HepG2 (cell line): ENCODE results near the gene SLC36A3. TPM values are rescaled to one million over a fixed set of nuclear protein-coding genes. Genes with fewer than 3 reads are reported as not detected.

ENCODE experiments used
- ADNP ChIP-seq: sonication (generic); formaldehyde crosslinking; IDR thresholded peaks from 2 replicates; pipeline ENCODE4 v1.4.0; 2020; ENCODE audit warnings: missing genetic modification reagents
- ATRX ChIP-seq: sonication (generic); formaldehyde crosslinking; IDR thresholded peaks from 2 replicates; pipeline ENCODE4 v1.4.0; 2020; ENCODE audit warnings: missing genetic modification reagents, borderline replicate concordance
- CC2D1A ChIP-seq: sonication (generic); formaldehyde crosslinking; IDR thresholded peaks from 2 replicates; pipeline ENCODE4 v1.8.1; 2023; ENCODE audit warnings: mild to moderate bottlenecking, missing genetic modification reagents
- CEBPZ ChIP-seq: IDR thresholded peaks from 2 replicates; pipeline ENCODE4 v1.6.1; 2012; ENCODE audit warnings: low read length, improper control_type of control experiment
- CENPBD1 ChIP-seq: sonication (generic); formaldehyde crosslinking; IDR thresholded peaks from 2 replicates; pipeline ENCODE4 v1.8.0; 2022; ENCODE audit warnings: missing genetic modification reagents, low read depth, mild to moderate bottlenecking, borderline replicate concordance
- DPF2 ChIP-seq: sonication (generic); formaldehyde crosslinking; IDR thresholded peaks from 2 replicates; pipeline ENCODE4 v1.4.0; 2020; ENCODE audit warnings: mild to moderate bottlenecking, low read depth, missing genetic modification reagents, borderline replicate concordance
- EEA1 ChIP-seq: sonication (generic); formaldehyde crosslinking; IDR thresholded peaks from 2 replicates; pipeline ENCODE4 v1.5.1; 2020; ENCODE audit warnings: mild to moderate bottlenecking, missing genetic modification reagents, borderline replicate concordance
- GTF3A ChIP-seq: sonication (generic); formaldehyde crosslinking; conservative IDR thresholded peaks from 2 replicates; pipeline ENCODE4 v1.4.0; 2020; ENCODE audit warnings: mild to moderate bottlenecking, missing genetic modification reagents
- HNRNPH1 ChIP-seq: fragments of 200-400 bp; formaldehyde crosslinking; optimal IDR thresholded peaks from 2 replicates; pipeline ENCODE3; 2017; ENCODE audit warnings: mild to moderate bottlenecking, low read depth, low read length
- JUN ChIP-seq: sonication (generic); formaldehyde crosslinking; IDR thresholded peaks from 2 replicates; pipeline ENCODE4 v1.4.0; 2020; ENCODE audit warnings: mild to moderate bottlenecking, missing genetic modification reagents
- KDM4B ChIP-seq: sonication (generic); formaldehyde crosslinking; IDR thresholded peaks from 2 replicates; pipeline ENCODE4 v1.4.0; 2020; ENCODE audit warnings: missing genetic modification reagents
- MTERF4 ChIP-seq: sonication (generic); formaldehyde crosslinking; IDR thresholded peaks from 2 replicates; pipeline ENCODE4 v1.8.0; 2023; ENCODE audit warnings: mild to moderate bottlenecking, missing genetic modification reagents
- MTF1 ChIP-seq: sonication (generic); formaldehyde crosslinking; IDR thresholded peaks from 2 replicates; pipeline ENCODE4 v1.5.0; 2020; ENCODE audit warnings: missing genetic modification reagents
- SP140L ChIP-seq: sonication (generic); formaldehyde crosslinking; IDR thresholded peaks from 2 replicates; pipeline ENCODE4 v1.4.0; 2020; ENCODE audit warnings: missing genetic modification reagents, borderline replicate concordance
- SP4 ChIP-seq: sonication (generic); formaldehyde crosslinking; IDR thresholded peaks from 2 replicates; pipeline ENCODE4 v1.8.1; 2023; ENCODE audit warnings: mild to moderate bottlenecking, missing genetic modification reagents
- THRA ChIP-seq: sonication (generic); formaldehyde crosslinking; IDR thresholded peaks from 2 replicates; pipeline ENCODE4 v1.4.0; 2020; ENCODE audit warnings: missing genetic modification reagents, borderline replicate concordance
- TMF1 ChIP-seq: sonication (generic); formaldehyde crosslinking; IDR thresholded peaks from 2 replicates; pipeline ENCODE4 v1.8.1; 2022; ENCODE audit warnings: low read depth, missing genetic modification reagents
- WIZ ChIP-seq: sonication (generic); formaldehyde crosslinking; IDR thresholded peaks from 2 replicates; pipeline ENCODE4 v1.5.1; 2020; ENCODE audit warnings: mild to moderate bottlenecking, missing genetic modification reagents
- ZIK1 ChIP-seq: sonication (generic); formaldehyde crosslinking; IDR thresholded peaks from 2 replicates; pipeline ENCODE4 v1.5.0; 2020; ENCODE audit warnings: mild to moderate bottlenecking, low read depth, missing genetic modification reagents, borderline replicate concordance
- ZNF33A ChIP-seq: sonication (generic); formaldehyde crosslinking; IDR thresholded peaks from 2 replicates; pipeline ENCODE4 v1.5.1; 2020; ENCODE audit warnings: missing genetic modification reagents, mild to moderate bottlenecking, moderate library complexity, borderline replicate concordance
- ZNF670 ChIP-seq: sonication (generic); formaldehyde crosslinking; IDR thresholded peaks from 2 replicates; pipeline ENCODE4 v1.8.0; 2022; ENCODE audit warnings: mild to moderate bottlenecking, missing genetic modification reagents, borderline replicate concordance
- ZNF749 ChIP-seq: sonication (generic); formaldehyde crosslinking; IDR thresholded peaks from 2 replicates; pipeline ENCODE4 v1.8.0; 2022; ENCODE audit warnings: mild to moderate bottlenecking, missing genetic modification reagents, moderate library complexity, borderline replicate concordance
- ZNF768 ChIP-seq: sonication (generic); formaldehyde crosslinking; IDR thresholded peaks from 2 replicates; pipeline ENCODE4 v1.4.0; 2020; ENCODE audit warnings: missing genetic modification reagents
- ZSCAN12 ChIP-seq: sonication (generic); formaldehyde crosslinking; IDR thresholded peaks from 2 replicates; pipeline ENCODE4 v1.9.0; 2021; ENCODE audit warnings: mild to moderate bottlenecking, missing genetic modification reagents
- ZSCAN20 ChIP-seq: sonication (generic); formaldehyde crosslinking; IDR thresholded peaks from 2 replicates; pipeline ENCODE4 v1.4.0; 2020; ENCODE audit warnings: missing genetic modification reagents, mild to moderate bottlenecking, borderline replicate concordance
- ZSCAN22 ChIP-seq: sonication (generic); formaldehyde crosslinking; IDR thresholded peaks from 2 replicates; pipeline ENCODE4 v1.4.0; 2020; ENCODE audit warnings: mild to moderate bottlenecking, missing genetic modification reagents
- polyA plus RNA-seq, 8 experiments: library from polyadenylated mRNA; depleted of rRNA in 3 of 8; stranded (reverse) in 7 of 8; unstranded in 1 of 8; fragments of >200 nt; fragmentation: Illumina TruSeq in 4 of 8; extraction: Trizol in 4 of 8; gene quantifications; 2 replicates each; pipeline versions ENCODE4 v1.2.1 to v1.2.3, GENCODE V29; 2011 to 2016; ENCODE audit warnings: low read depth in 4 of 8, missing spikeins in 1 of 8, mixed read lengths in 1 of 8; ENCODE audit not compliant: insufficient read depth in 1 of 8
- total RNA-seq, 5 experiments: library from RNA; depleted of rRNA; stranded (reverse); fragments of >200 nt; fragmentation: Illumina TruSeq; extraction: Trizol; gene quantifications; 2 replicates each; pipeline ENCODE4 v1.2.3, GENCODE V29; 2016; ENCODE audit warnings: low read depth in 1 of 5

The SLC36A3 gene
- total and polyA plus RNA-seq, 2 of the 13 experiments (the other 11 are each of a cell fraction or from before 2014, with no cell fraction given) = not detected

GRCh38 chr5:151251001-151251551, 52.5 kb downstream of the SLC36A3 start (continued):
- TF ChIP-seq CEBPZ (no peak), WIZ (no peak), ZSCAN22 (no peak), ZNF670 (CRISPR knock-in tag) (no peak), ZNF768 (CRISPR knock-in tag) (no peak), JUN (CRISPR knock-in tag) (no peak), MTF1 (CRISPR knock-in tag) (no peak), EEA1 (CRISPR knock-in tag) (no peak), ZNF33A (CRISPR knock-in tag) (no peak), HNRNPH1 (no peak), MTERF4 (no peak), TMF1 (CRISPR knock-in tag) (0 out of 2 replicates have a peak, but pooled peaks have one; percentile 46), SP140L (CRISPR knock-in tag) (no peak), SP4 (no peak), DPF2 (CRISPR knock-in tag) (no peak), GTF3A (CRISPR knock-in tag) (no peak), CENPBD1 (no peak), CC2D1A (CRISPR knock-in tag) (no peak), ZSCAN20 (CRISPR knock-in tag) (no peak), ZSCAN12 (no peak), KDM4B (no peak), ATRX (CRISPR knock-in tag) (no peak), ZIK1 (CRISPR knock-in tag) (no peak), THRA (peak; percentile 16; the same call in 1 of the 2 replicates), ZNF749 (CRISPR knock-in tag) (no peak), ADNP (CRISPR knock-in tag) (no peak)
